GM12873 (cell line): Measurements from ENCODE around the gene PSMD2.

ENCODE experiments used
- CTCF ChIP-seq: IDR thresholded peaks from 2 replicates; pipeline ENCODE4 v1.5.1; 2012; ENCODE audit warnings: low read depth, mild to moderate bottlenecking, moderate library complexity, low read length, control low read depth; ENCODE audit not compliant: insufficient read depth; ENCODE audit errors: missing control alignments

The PSMD2 gene

GRCh38 chr3:184259396-184259877 is 39.6 kb upstream of the PSMD2 start:
- TF ChIP-seq CTCF, result no peak

- TF ChIP-seq CTCF, result no peak
Observed at GRCh38 chr3:184259878-184260723, 38.9 kb upstream of the PSMD2 start.

GRCh38 chr3:184260724-184261269 is 38.2 kb upstream of the PSMD2 start:
- TF ChIP-seq CTCF, result no peak

- TF ChIP-seq CTCF, result no peak
Observed at GRCh38 chr3:184261270-184261853, 37.7 kb upstream of the PSMD2 start, which contains the start of gene CAMK2N2. Gene CAMK2N2 (minus strand): TSS chr3:184261553. CDS start chr3:184261285, 268 bp downstream.

- TF ChIP-seq CTCF, result no peak
Observed at GRCh38 chr3:184261854-184262763, 36.9 kb upstream of the PSMD2 start.

GRCh38 chr3:184262764-184263179 is 36.3 kb upstream of the PSMD2 start:
- no peak for TF ChIP-seq CTCF
